Measurements from ENCODE around the gene FOLH1. TPM values are rescaled to one million over a fixed set of nuclear protein-coding genes. Genes with fewer than 3 reads are reported as not detected.
"Not testable (repeated sequence)": the region's sequence is repeated elsewhere in the genome, so short reads cannot be mapped to it uniquely, and the experiment has no call there.

The FOLH1 gene
- total RNA-seq, 1 donor from 2014 or later = not detected

- no peak for TF ChIP-seq CTCF (IDR thresholded peaks at IDR 0.05; ENCODE audit: unreplicated experiment)
- Mint-ChIP-seq H3K4me1 (ENCODE audit: low read depth) (no peaks in the 10 kb centered on the region), H3K27ac (no peak overlapping the region), H3K9me3 (ENCODE audit: low read depth) (peaks cover 12% of the 10 kb centered on the region), H3K36me3 (ENCODE audit: insufficient read depth) (peaks cover 1% of the 10 kb centered on the region), H3K4me3 (ENCODE audit: low read depth) (no peak overlapping the region), H3K27me3 (peaks cover 3% of the 10 kb centered on the region)
- DNase-seq (ENCODE audit: low spot score, unreplicated experiment) = no peak
These were observed 6.0 kb downstream of the FOLH1 start for GRCh38 chr11:49202287-49202976.

- not testable (repeated sequence) for H3K4me3 Mint-ChIP-seq (ENCODE audit: low read depth); H3K36me3 Mint-ChIP-seq (ENCODE audit: insufficient read depth); DNase-seq (ENCODE audit: low spot score, unreplicated experiment); H3K4me1 Mint-ChIP-seq (ENCODE audit: low read depth); H3K27ac Mint-ChIP-seq; H3K27me3 Mint-ChIP-seq; H3K9me3 Mint-ChIP-seq (ENCODE audit: low read depth)
These were observed 11.6 kb downstream of the FOLH1 start for GRCh38 chr11:49196775-49197174.

- H3K4me1 Mint-ChIP-seq (ENCODE audit: low read depth); H3K4me3 Mint-ChIP-seq (ENCODE audit: low read depth); H3K27me3 Mint-ChIP-seq; DNase-seq (ENCODE audit: low spot score, unreplicated experiment); H3K27ac Mint-ChIP-seq; H3K36me3 Mint-ChIP-seq (ENCODE audit: insufficient read depth): not testable (repeated sequence)
- peaks cover 15% of the 10 kb centered on the region for H3K9me3 Mint-ChIP-seq (ENCODE audit: low read depth)
These were observed 12.4 kb downstream of the FOLH1 start for GRCh38 chr11:49196002-49196401.

- not testable (repeated sequence) for H3K36me3 Mint-ChIP-seq (ENCODE audit: insufficient read depth); H3K27ac Mint-ChIP-seq; H3K27me3 Mint-ChIP-seq; DNase-seq (ENCODE audit: low spot score, unreplicated experiment); H3K4me1 Mint-ChIP-seq (ENCODE audit: low read depth); H3K4me3 Mint-ChIP-seq (ENCODE audit: low read depth)
- peaks cover 20% of the 10 kb centered on the region for H3K9me3 Mint-ChIP-seq (ENCODE audit: low read depth)
These were observed 18.1 kb downstream of the FOLH1 start for GRCh38 chr11:49190287-49190686.

GRCh38 chr11:49186225-49186624 lies 22.2 kb downstream of the FOLH1 start:
- H3K9me3 Mint-ChIP-seq (ENCODE audit: low read depth) = peaks cover 27% of the 10 kb centered on the region
- H3K27ac Mint-ChIP-seq; H3K27me3 Mint-ChIP-seq; H3K4me1 Mint-ChIP-seq (ENCODE audit: low read depth); H3K4me3 Mint-ChIP-seq (ENCODE audit: low read depth); DNase-seq (ENCODE audit: low spot score, unreplicated experiment); H3K36me3 Mint-ChIP-seq (ENCODE audit: insufficient read depth): not testable (repeated sequence)

- not testable (repeated sequence) for H3K4me1 Mint-ChIP-seq (ENCODE audit: low read depth); DNase-seq (ENCODE audit: low spot score, unreplicated experiment); H3K36me3 Mint-ChIP-seq (ENCODE audit: insufficient read depth); H3K4me3 Mint-ChIP-seq (ENCODE audit: low read depth); H3K27ac Mint-ChIP-seq; H3K27me3 Mint-ChIP-seq
- peaks cover 25% of the 10 kb centered on the region for H3K9me3 Mint-ChIP-seq (ENCODE audit: low read depth)
These were observed 22.8 kb downstream of the FOLH1 start for GRCh38 chr11:49185597-49185996.

- H3K9me3 Mint-ChIP-seq (ENCODE audit: low read depth) = peaks cover 30% of the 10 kb centered on the region
- H3K4me3 Mint-ChIP-seq (ENCODE audit: low read depth); H3K36me3 Mint-ChIP-seq (ENCODE audit: insufficient read depth); H3K27me3 Mint-ChIP-seq; H3K4me1 Mint-ChIP-seq (ENCODE audit: low read depth); H3K27ac Mint-ChIP-seq; DNase-seq (ENCODE audit: low spot score, unreplicated experiment): not testable (repeated sequence)
These were observed 23.6 kb downstream of the FOLH1 start for GRCh38 chr11:49184756-49185155.

- H3K27ac Mint-ChIP-seq; H3K4me1 Mint-ChIP-seq (ENCODE audit: low read depth); DNase-seq (ENCODE audit: low spot score, unreplicated experiment); H3K4me3 Mint-ChIP-seq (ENCODE audit: low read depth); H3K36me3 Mint-ChIP-seq (ENCODE audit: insufficient read depth); H3K27me3 Mint-ChIP-seq: not testable (repeated sequence)
- H3K9me3 Mint-ChIP-seq (ENCODE audit: low read depth) = peaks cover 37% of the 10 kb centered on the region
These were observed 30.5 kb downstream of the FOLH1 start for GRCh38 chr11:49177936-49178335.

- not testable (repeated sequence) for H3K27ac Mint-ChIP-seq; H3K4me3 Mint-ChIP-seq (ENCODE audit: low read depth); DNase-seq (ENCODE audit: low spot score, unreplicated experiment); H3K36me3 Mint-ChIP-seq (ENCODE audit: insufficient read depth); H3K27me3 Mint-ChIP-seq; H3K4me1 Mint-ChIP-seq (ENCODE audit: low read depth)
- H3K9me3 Mint-ChIP-seq (ENCODE audit: low read depth) = peaks cover 35% of the 10 kb centered on the region
These were observed 33.0 kb downstream of the FOLH1 start for GRCh38 chr11:49175378-49175777.

GRCh38 chr11:49174691-49175366 lies 33.6 kb downstream of the FOLH1 start:
- H3K27me3 Mint-ChIP-seq; H3K27ac Mint-ChIP-seq; H3K4me1 Mint-ChIP-seq (ENCODE audit: low read depth); DNase-seq (ENCODE audit: low spot score, unreplicated experiment); H3K36me3 Mint-ChIP-seq (ENCODE audit: insufficient read depth); H3K4me3 Mint-ChIP-seq (ENCODE audit: low read depth): not testable (repeated sequence)
- peaks cover 31% of the 10 kb centered on the region for H3K9me3 Mint-ChIP-seq (ENCODE audit: low read depth)

GRCh38 chr11:49171613-49172012 lies 36.8 kb downstream of the FOLH1 start:
- H3K36me3 Mint-ChIP-seq (ENCODE audit: insufficient read depth); H3K27me3 Mint-ChIP-seq; DNase-seq (ENCODE audit: low spot score, unreplicated experiment); H3K4me3 Mint-ChIP-seq (ENCODE audit: low read depth); H3K27ac Mint-ChIP-seq; H3K4me1 Mint-ChIP-seq (ENCODE audit: low read depth): not testable (repeated sequence)
- peaks cover 25% of the 10 kb centered on the region for H3K9me3 Mint-ChIP-seq (ENCODE audit: low read depth)

GRCh38 chr11:49169579-49169978 lies 38.8 kb downstream of the FOLH1 start:
- not testable (repeated sequence) for H3K36me3 Mint-ChIP-seq (ENCODE audit: insufficient read depth); H3K4me3 Mint-ChIP-seq (ENCODE audit: low read depth); H3K4me1 Mint-ChIP-seq (ENCODE audit: low read depth); H3K27ac Mint-ChIP-seq; DNase-seq (ENCODE audit: low spot score, unreplicated experiment); H3K27me3 Mint-ChIP-seq
- H3K9me3 Mint-ChIP-seq (ENCODE audit: low read depth) = peaks cover 32% of the 10 kb centered on the region
